COLO668 (cell line): ENCODE data around the gene POU3F3.

Source experiments
- DNase-seq: peaks from one replicate; lab custom pipeline; 2025; ENCODE audit not compliant: unreplicated experiment; lab: John Stamatoyannopoulos, UW

POU3F3 gene

DNA sequence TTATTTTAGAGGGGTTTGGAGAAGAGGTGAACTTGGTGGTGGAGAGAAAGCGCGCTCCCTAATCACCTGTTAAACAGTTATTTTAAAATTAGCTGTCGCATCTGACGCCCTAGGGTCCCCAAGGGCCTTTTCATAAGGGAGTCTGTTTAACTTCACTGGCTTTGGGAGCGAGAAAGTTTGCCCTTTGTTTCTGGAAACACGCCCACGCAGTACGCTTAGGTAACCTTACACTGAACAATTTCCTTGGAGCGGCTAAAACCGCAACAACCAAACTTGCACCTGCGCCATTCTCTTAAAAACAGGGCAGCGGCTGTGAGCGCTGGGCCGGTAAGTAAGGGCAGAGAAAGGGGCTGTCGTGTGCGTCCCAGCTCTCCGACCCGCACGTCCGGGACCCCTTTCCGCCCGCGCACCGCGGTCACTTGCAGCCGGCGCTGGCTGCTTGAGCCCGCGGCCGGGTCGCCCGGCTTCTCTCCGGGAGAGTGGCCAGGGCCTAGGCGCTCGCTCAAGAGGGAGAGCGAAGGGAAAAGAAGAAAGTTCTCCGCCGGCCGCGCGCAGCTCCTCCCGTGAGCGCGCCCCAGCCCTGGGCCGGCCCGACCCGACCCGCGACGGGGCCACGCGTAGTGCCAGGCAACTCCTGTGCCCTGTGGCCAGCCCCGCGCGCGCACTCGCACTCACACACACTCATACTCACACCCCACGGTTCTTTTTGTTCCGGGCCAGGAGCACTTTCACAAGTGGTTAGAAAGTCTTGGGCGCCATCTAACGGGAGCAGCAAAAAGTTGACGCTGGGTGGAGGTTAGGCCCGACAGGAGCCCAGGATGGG is 19.2 kb downstream of the POU3F3 start:
- peak; percentile 79 for DNase-seq

DNA sequence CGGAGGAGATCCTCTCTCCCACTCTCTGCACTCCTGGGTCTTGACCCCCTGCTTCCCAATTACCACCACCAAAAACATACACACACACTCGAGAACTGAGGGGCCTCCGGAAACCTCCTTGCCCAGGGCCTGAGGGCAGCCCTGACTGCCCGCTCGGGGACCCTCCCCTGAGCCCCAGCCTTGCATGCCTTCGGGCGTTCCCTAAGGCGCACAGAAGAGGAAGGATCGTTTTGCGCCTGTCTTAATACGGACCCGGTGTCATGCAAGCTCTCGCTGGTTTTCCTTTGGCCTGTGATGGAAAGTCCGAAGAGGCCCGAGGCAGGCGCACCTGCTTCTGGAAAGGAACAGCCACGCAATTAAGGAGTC is 19.8 kb downstream of the POU3F3 start:
- DNase-seq = no peak

DNA sequence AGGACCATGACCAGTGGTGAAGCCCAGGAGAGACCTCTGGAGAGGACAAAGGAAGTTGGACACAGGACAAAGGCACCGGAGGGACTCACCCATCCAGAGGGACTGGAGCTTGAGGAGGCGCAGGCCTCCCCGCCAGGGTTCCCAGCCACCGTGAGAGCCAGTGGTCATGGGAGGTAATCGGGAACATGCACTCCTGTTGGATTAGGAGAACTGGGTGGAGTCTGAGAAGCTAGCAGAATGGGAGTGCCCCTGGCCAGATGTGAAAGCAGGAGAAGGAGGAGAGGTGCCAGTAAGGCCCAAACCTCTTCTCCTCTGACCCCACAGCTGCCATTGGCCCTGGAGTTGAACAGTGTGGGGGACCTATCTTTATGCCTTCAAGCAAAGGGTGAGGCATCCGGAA is 20.3 kb downstream of the POU3F3 start:
- no peak for DNase-seq

DNA sequence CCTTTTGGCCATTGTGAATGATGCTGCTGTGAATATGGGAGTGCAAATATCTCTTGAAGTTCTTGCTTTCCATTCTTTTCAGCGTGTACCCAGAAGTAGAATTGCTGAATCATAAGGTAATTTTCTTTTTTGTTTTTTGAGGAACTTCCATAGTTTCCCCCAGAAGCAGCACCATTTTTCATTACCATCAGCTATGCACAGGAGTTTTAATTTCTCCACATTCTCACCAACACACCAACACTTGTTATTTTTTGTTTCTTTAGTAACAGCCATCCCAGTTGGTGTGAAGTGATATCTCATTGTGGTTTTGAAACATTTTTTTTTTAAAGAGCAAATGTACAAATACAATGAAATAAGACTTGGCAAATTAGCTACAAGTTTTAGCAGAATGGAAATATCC is 21.3 kb downstream of the POU3F3 start:
- DNase-seq = no peak

DNA sequence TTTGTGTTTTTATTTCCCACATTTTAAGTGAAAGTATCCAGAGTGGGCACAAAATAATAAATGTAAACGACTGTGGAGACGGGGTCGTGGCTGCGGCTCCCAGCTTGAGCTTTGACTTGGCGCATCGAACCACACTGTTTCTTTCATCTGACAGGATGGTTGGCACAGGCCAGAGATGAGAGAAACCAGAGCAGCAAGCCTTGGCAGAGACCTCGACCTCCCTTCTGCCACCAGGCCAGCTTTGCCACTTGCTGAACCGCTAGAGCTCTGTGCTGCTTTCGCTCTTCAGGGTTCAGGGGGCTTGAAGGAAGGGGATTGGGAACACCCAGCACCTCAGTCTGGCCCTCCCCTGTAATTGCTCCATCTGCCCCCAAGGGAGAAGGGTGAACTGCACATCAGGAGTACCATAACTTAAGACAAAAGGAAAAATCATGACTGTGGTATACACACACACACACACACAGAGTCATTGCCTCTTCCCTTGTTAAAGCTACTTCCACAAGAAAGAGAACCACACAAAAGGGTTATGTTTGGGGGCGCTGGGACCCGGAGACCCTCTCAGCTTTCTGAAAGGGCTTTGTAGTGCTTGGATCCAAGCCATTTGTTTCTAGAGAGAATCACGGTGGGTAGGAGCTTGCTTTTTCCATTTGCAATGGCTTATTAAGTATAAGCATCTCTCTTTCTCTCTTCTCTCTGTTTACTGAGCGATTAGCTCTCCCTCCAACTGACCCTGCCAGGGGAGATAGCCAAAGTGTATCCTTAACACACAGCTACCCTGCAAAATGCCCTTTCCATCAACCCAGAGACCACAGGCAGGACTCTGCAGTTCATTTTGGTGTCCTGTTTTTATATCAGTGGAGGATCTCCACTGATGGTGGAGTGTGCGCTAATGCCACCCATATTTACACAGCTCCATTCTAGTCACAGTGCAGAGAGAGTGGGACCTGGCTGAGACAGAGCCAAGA is 23.0 kb downstream of the POU3F3 start:
- DNase-seq = no peak

DNA sequence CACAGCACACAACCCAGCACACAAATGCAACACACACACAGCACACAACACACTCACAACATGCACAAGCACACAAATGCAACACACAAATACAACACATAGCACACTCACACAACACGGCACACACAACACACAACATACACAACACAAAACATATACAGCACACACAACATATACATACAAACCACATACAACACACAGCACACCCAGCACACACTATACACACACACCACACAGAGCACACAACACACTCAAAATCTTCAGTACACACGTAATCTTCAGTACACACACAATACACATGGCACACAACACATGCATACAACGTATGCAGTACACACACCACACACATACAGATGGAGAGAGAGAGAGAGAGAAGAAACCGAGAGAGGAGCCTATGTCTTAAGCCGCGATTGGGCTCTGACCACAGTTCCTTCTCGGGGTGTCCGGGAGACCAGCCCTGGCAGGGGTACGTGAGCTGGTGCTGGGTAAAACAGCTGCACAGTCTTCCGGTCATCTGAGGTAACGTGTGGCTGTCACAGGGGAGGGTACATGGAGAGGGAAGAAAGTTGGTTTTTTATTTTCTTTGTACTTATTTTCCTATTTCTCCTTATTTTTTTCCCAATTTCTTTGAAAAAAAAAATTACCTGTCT is 25.1 kb downstream of the POU3F3 start:
- no peak for DNase-seq

GRCh38 chr2:104880076-104880475 is 26.2 kb downstream of the POU3F3 start:
- DNase-seq = no peak

DNA sequence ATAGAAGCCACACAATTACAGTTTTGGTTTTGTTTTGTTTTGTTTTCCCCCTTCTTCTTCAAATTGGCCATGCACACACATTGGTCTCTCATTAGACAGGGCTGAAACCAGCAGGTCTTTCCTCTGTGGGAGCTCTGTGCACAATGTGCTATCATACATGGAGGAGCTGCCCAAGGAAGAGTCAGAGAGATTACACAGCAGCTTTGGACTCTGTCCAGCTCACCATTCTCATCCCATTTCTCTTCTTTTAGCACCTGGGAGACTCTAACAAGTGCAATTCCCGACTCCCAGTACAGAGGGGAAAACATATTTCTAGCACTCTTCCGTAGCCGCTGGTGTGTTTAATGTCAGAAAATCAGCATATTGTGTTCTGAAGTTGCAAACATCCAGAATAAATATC is 29.4 kb downstream of the POU3F3 start:
- DNase-seq = no peak

DNA sequence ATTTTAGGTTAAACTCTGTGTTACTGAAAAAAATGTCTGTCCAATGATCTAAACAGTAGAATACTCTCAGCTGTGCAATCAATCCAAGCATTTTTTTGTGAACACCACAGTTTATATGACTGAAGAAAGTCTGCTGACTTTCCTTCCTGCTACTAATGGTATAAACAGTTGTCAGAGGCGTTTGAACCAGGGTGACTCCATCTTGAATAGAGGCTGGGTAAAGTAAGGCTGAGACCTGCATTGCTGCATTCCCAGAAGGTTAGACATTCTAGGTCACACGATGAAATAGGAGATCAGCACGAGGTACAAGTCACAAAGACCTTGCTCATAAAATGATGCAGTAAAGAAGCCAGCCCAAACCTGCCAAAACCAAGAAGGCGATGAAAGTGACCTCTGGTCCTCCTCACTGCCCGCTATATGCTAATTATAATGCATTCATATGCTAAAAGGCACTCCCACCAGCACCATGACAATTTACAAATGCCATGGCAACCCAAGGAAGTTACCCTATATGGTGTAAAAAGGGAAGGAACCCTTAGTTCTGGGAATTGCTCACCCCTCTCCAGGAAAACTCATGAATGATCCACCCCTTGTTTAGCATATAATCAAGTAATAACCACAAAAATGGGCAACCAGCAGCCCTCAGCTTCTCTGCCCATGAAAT is 31.3 kb downstream of the POU3F3 start:
- no peak for DNase-seq

GRCh38 chr2:104887676-104888075 is 33.8 kb downstream of the POU3F3 start:
- no peak for DNase-seq

GRCh38 chr2:104888489-104889258 is 34.8 kb downstream of the POU3F3 start:
- no peak for DNase-seq

GRCh38 chr2:104889291-104889959 is 35.5 kb downstream of the POU3F3 start:
- no peak for DNase-seq

DNA sequence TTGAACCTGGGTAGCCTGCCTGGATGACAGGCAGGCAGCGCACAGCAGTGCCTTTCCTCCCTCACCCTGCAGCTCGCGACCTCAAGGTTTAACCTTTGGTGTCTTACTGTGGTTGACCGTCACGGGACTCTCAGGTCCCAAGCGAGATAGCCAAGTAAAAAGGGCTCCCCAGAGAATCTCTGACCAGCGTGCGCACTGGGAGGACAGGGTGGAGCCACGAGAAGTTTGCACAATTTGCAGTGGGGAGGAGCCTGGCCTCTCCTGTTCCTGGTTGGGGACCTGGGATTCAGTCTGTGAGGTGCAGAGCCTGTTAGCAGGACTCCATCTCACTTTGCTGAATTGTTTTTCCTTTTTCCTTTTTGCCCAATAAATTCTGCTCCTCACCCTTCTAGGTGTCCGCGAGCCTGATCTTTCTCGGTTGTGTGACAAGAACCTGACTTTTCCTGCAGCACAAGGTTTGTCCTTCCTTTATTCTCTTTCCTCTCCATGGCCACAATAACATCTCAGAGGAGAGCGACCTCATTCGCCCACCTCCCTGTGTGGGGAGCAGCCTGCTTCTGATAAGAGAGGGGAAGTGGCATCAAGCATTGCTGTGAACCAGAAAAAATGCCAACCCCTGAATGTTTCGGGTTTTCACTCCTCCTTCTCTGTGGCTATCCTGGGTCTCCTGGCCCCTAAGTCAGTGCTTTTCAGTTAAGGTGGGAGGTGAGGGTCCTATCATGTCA is 36.2 kb downstream of the POU3F3 start:
- no peak for DNase-seq

DNA sequence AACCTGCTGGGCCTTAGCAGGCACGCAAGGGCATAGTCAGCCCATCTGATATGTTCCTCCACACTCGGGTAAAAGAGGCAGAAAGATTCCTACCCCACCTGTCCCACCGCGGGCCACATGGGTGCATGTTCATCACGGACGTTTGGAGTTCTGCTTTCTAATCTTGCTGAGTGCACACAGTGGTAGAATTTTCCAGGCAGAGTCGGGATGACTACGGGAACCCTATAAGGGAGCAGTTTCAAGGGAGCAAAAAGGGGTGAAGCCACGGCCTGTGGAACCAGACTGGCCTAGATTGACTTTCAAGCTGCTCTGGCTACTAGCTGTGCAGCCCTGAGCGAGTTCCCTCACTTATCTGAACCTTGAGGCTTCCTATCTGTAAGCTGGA is 36.8 kb downstream of the POU3F3 start:
- DNase-seq = no peak

DNA sequence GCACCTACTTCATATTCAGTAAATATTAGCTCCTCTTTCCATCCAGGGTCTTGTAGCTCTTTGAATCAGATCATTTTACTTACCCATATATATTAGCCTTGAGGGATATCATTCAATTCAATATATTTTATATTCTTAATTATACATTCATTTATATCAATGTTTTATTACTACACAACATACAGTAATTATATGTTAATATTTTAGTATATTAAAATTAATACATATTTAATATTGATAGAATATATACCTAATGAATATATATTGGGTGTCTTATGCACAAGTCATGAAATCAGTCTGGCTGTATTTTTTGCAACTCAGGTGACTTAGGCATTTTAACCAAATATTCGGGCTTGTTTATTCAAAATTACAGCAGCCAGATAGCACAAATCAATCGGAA is 37.2 kb downstream of the POU3F3 start:
- DNase-seq = no peak

- DNase-seq = no peak
Measured at GRCh38 chr2:104896446-104896845, 42.5 kb downstream of the POU3F3 start.

DNA sequence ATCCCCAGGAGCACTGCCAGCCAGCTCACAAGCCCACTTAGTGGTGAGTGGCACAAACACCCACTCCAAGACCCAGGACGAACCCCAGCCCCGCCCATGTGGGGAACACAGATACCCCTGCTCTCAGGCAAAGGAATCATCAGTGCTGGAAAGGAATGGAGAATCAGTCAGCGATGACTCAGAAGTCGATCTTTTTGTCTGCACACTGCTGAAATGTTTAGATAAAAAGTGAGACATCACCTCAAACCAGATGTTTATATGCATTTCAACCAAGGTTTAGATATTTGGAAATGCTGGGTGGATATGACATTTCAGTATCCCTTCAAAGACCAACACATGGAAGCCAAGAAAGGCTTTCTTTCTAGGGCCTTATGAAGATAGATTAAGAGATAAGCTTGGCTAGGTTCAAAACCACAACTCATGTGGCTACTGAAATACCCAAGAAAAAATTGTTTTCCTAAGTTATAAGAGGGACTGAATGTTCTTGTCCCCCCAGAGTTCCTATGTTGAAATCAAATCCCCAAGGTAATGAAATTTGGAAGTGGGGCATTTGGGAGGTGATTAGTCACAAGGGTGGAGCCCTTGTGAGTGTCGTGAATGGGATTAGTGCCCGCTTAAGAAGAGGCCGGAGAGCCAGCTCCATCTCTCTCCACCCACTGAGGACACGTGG is 43.7 kb downstream of the POU3F3 start:
- no peak for DNase-seq

- DNase-seq = no peak
Measured at GRCh38 chr2:104900608-104901007, 46.7 kb downstream of the POU3F3 start.
